ENCODE data around the gene CTDNEP1. TPM values are rescaled to one million over a fixed set of nuclear protein-coding genes. Genes with fewer than 3 reads are reported as not detected.

The CTDNEP1 gene
- total RNA-seq: 140 TPM
- long read RNA-seq, transcript CTDNEP1-210 (8 exons, 1,708 nt): major isoform, 78 of 101 reads
- long read RNA-seq, partial matches to known transcripts: 9 of 101 reads
- long read RNA-seq, other reads (novel, unspliced or antisense): 13 of 101 reads

GRCh38 chr17:7251661-7252175 lies at the start of gene CTDNEP1:
Gene CTDNEP1 (minus strand): TSS chr17:7251734. CDS start chr17:7251296, 438 bp downstream.
- peak within 1 kb of the TSS; percentile 89 for H3K4me3 ChIP-seq
- ATAC-seq: peak; percentile 95
- H3K27ac ChIP-seq: peak within 1 kb of the TSS; percentile 100
- peaks cover 35% of the 10 kb centered on the region for H3K36me3 ChIP-seq
- DNase-seq: peak; percentile 97
- no peak for TF ChIP-seq CTCF (IDR thresholded peaks at IDR 0.05)
- peaks cover 36% of the 10 kb centered on the region for H3K4me1 ChIP-seq
- intact Hi-C loops (cut with DNase I): no loop called here
- no peaks in the 10 kb centered on the region for H3K27me3 ChIP-seq (ENCODE audit: low read depth)
- no peaks in the 10 kb centered on the region for H3K9me3 ChIP-seq

GRCh38 chr17:7296189-7296861 lies 44.8 kb upstream of the CTDNEP1 start:
- H3K27ac ChIP-seq: no peak overlapping the region
- H3K27me3 ChIP-seq (ENCODE audit: low read depth): peaks cover 49% of the 10 kb centered on the region
- ATAC-seq (peak; percentile 89 to 94), DNase-seq (peak; percentile 89)
- no peaks in the 10 kb centered on the region for H3K36me3 ChIP-seq
- intact Hi-C loops (cut with DNase I): no loop called here
- peak; percentile 97 for TF ChIP-seq CTCF (IDR thresholded peaks at IDR 0.05)
- peak overlapping the region; percentile 28 for H3K4me3 ChIP-seq
- H3K9me3 ChIP-seq: no peaks in the 10 kb centered on the region
- H3K4me1 ChIP-seq: peaks cover 29% of the 10 kb centered on the region

GRCh38 chr17:7295230-7296180 lies 44.0 kb upstream of the CTDNEP1 start:
- intact Hi-C loops (cut with DNase I): no loop called here
- Histone ChIP-seq H3K4me3 (peak overlapping the region; percentile 47), H3K27me3 (ENCODE audit: low read depth) (peaks cover 49% of the 10 kb centered on the region)

GRCh38 chr17:7294614-7295153 lies 43.1 kb upstream of the CTDNEP1 start, which contains the start of gene YBX2:
Gene YBX2 (minus strand): TSS chr17:7294639. CDS start chr17:7294500, 139 bp downstream.
- intact Hi-C loops (cut with DNase I): no loop called here
- Histone ChIP-seq H3K36me3 (no peaks in the 10 kb centered on the region), H3K27me3 (ENCODE audit: low read depth) (peaks cover 49% of the 10 kb centered on the region), H3K9me3 (no peaks in the 10 kb centered on the region), H3K27ac (no peak within 1 kb of the TSS), H3K4me3 (peak within 1 kb of the TSS; percentile 47), H3K4me1 (peaks cover 29% of the 10 kb centered on the region)
- DNase-seq (peak; percentile 69), ATAC-seq (peak; percentile 61 to 70)
- TF ChIP-seq CTCF (IDR thresholded peaks at IDR 0.05): no peak

More at GRCh38 chr17:7295230-7296180, 44.0 kb upstream of the CTDNEP1 start:
- Histone ChIP-seq H3K4me1 (peaks cover 29% of the 10 kb centered on the region), H3K9me3 (no peaks in the 10 kb centered on the region), H3K36me3 (no peaks in the 10 kb centered on the region), H3K27ac (no peak overlapping the region)
- TF ChIP-seq CTCF (IDR thresholded peaks at IDR 0.05): no peak
- DNase-seq (no peak), ATAC-seq (no peak)

Measured in lower lobe of right lung (tissue), 2 donors.